GM23338 (cell line): ENCODE results near the gene RHEX. TPM values are rescaled to one million over a fixed set of nuclear protein-coding genes. Genes with fewer than 3 reads are reported as not detected.

ENCODE experiments used
- ATAC-seq: fragments of 200-7000 bp; cut with Tn5 transposase; 3 replicates; pipeline ENCODE4 v1.9.1; 2020
- DNase-seq: peaks from one replicate; pipeline ENCODE4 v3.0.0-alpha.2; 2015; ENCODE audit warnings: low spot score
- H2AFZ ChIP-seq: fragments of 200-600 bp; sonication (generic); 2 replicates; pipeline ENCODE4 v1.8.0; 2016; ENCODE audit warnings: antibody characterized with exemption, mild to moderate bottlenecking, moderate library complexity
- H3F3A ChIP-seq: fragments of 200-600 bp; sonication (generic); replicated peaks from 2 replicates; pipeline ENCODE4 v1.8.0; 2017; ENCODE audit warnings: antibody characterized with exemption, mixed run types, low read depth
- H3K27ac ChIP-seq: fragments of 200-600 bp; sonication (generic); 2 replicates; pipeline ENCODE4 v1.6.1; 2016; ENCODE audit warnings: low read depth
- H3K27me3 ChIP-seq: fragments of 200-600 bp; sonication (generic); 2 replicates; pipeline ENCODE4 v1.8.0; 2016; ENCODE audit warnings: mild to moderate bottlenecking, mixed run types, moderate library complexity; ENCODE audit not compliant: insufficient read depth
- H3K36me3 ChIP-seq: fragments of 200-600 bp; sonication (generic); 2 replicates; pipeline ENCODE4 v1.8.0; 2016; ENCODE audit warnings: mild to moderate bottlenecking; ENCODE audit not compliant: insufficient read depth
- H3K4me1 ChIP-seq: fragments of 200-600 bp; sonication (generic); 2 replicates; pipeline ENCODE4 v1.8.0; 2016; ENCODE audit warnings: mild to moderate bottlenecking, moderate library complexity; ENCODE audit not compliant: insufficient read depth
- H3K4me2 ChIP-seq: fragments of 200-600 bp; sonication (generic); 2 replicates; pipeline ENCODE4 v1.7.1; 2017; ENCODE audit warnings: mixed run types
- H3K4me3 ChIP-seq: fragments of 200-600 bp; sonication (generic); 2 replicates; pipeline ENCODE4 v1.6.1; 2016; ENCODE audit warnings: mixed run types
- H3K79me2 ChIP-seq: fragments of 200-600 bp; sonication (generic); replicated peaks from 2 replicates; pipeline ENCODE4 v1.8.0; 2017; ENCODE audit warnings: mild to moderate bottlenecking; ENCODE audit not compliant: insufficient read depth
- H3K9me2 ChIP-seq: fragments of 200-600 bp; sonication (generic); 2 replicates; pipeline ENCODE4 v1.8.0; 2017; ENCODE audit not compliant: insufficient read depth
- H4K20me1 ChIP-seq: fragments of 200-600 bp; sonication (generic); replicated peaks from 2 replicates; pipeline ENCODE4 v1.8.0; 2017; ENCODE audit warnings: mild to moderate bottlenecking; ENCODE audit not compliant: insufficient read depth
- H3K27ac Mint-ChIP-seq: 2 replicates; pipeline ENCODE4 v1.8.0; 2020; ENCODE audit warnings: inconsistent platforms, mild to moderate bottlenecking, moderate library complexity, mixed read lengths
- H3K27me3 Mint-ChIP-seq: 3 replicates; pipeline ENCODE4 v1.8.0; 2022; ENCODE audit warnings: low read depth, mild to moderate bottlenecking, moderate library complexity, mixed read lengths, inconsistent platforms; ENCODE audit not compliant: insufficient read depth, poor library complexity
- H3K36me3 Mint-ChIP-seq: 3 replicates; pipeline ENCODE4 v1.8.0; 2021; ENCODE audit warnings: low read depth, mild to moderate bottlenecking, inconsistent platforms, moderate library complexity, mixed read lengths
- H3K4me1 Mint-ChIP-seq: 3 replicates; pipeline ENCODE4 v1.8.0; 2020; ENCODE audit warnings: mild to moderate bottlenecking, inconsistent platforms, mixed read lengths
- H3K4me3 Mint-ChIP-seq: 3 replicates; pipeline ENCODE4 v1.8.0; 2021; ENCODE audit warnings: moderate library complexity, mild to moderate bottlenecking, inconsistent platforms, mixed read lengths
- H3K9me3 Mint-ChIP-seq: 3 replicates; pipeline ENCODE4 v1.8.0; 2020; ENCODE audit warnings: moderate library complexity, mild to moderate bottlenecking, inconsistent platforms, mixed read lengths
- CREB1 ChIP-seq: fragments of 250-450 bp; sonication (Bioruptor Pico); IDR thresholded peaks from 2 replicates; pipeline ENCODE4 v1.5.0; 2020; ENCODE audit warnings: low read depth, mild to moderate bottlenecking, moderate library complexity
- EZH2 ChIP-seq: fragments of 200-600 bp; sonication (generic); IDR thresholded peaks from one replicate; pipeline ENCODE4 v1.8.0; 2017; ENCODE audit warnings: antibody characterized with exemption, mild to moderate bottlenecking, low read depth; ENCODE audit not compliant: unreplicated experiment
- EZH2phosphoT487 ChIP-seq: fragments of 200-600 bp; sonication (generic); IDR thresholded peaks from one replicate; pipeline ENCODE4 v1.8.1; 2018; ENCODE audit warnings: antibody characterized with exemption; ENCODE audit not compliant: unreplicated experiment
- JUNB ChIP-seq: IDR thresholded peaks from one replicate; pipeline ENCODE4 v1.6.1; 2016; ENCODE audit warnings: antibody characterized with exemption; ENCODE audit not compliant: unreplicated experiment
- NANOG ChIP-seq: IDR thresholded peaks from 2 replicates; pipeline ENCODE4 v1.6.1; 2016; ENCODE audit warnings: antibody characterized with exemption, borderline replicate concordance
- POLR2AphosphoS5 ChIP-seq: IDR thresholded peaks from 2 replicates; pipeline ENCODE4 v1.6.1; 2016; ENCODE audit warnings: antibody characterized with exemption, low read depth
- REST ChIP-seq: IDR thresholded peaks from one replicate; pipeline ENCODE4 v1.6.1; 2018; ENCODE audit warnings: antibody characterized with exemption; ENCODE audit not compliant: unreplicated experiment
- STAT1 ChIP-seq: IDR thresholded peaks from one replicate; pipeline ENCODE4 v1.6.1; 2016; ENCODE audit warnings: antibody characterized with exemption; ENCODE audit not compliant: unreplicated experiment
- ZNF114 ChIP-seq: fragments of 250-450 bp; sonication (Bioruptor Pico); IDR thresholded peaks from 2 replicates; pipeline ENCODE4 v1.5.0; 2020; ENCODE audit warnings: mild to moderate bottlenecking, moderate library complexity
- ZNF331 ChIP-seq: fragments of 250-450 bp; sonication (Bioruptor Pico); IDR thresholded peaks from 2 replicates; pipeline ENCODE4 v1.5.0; 2020; ENCODE audit warnings: low read depth, mild to moderate bottlenecking, moderate library complexity
- ZNF462 ChIP-seq: fragments of 250-450 bp; sonication (Bioruptor Pico); IDR thresholded peaks from 2 replicates; pipeline ENCODE4 v1.5.0; 2020; ENCODE audit warnings: mild to moderate bottlenecking, moderate library complexity
- polyA plus RNA-seq: library from polyadenylated mRNA; unstranded; fragments of >200 nt; fragmentation: Nextera tagmentation; extraction: Ambion mirVana; gene quantifications from 2 replicates; pipeline ENCODE4 v1.2.1, GENCODE V29; 2016
- total RNA-seq: library from RNA; depleted of rRNA; stranded (reverse); fragments of >200 nt; shearing (Covaris generic); gene quantifications from 2 replicates; pipeline ENCODE4 v1.2.3, GENCODE V29; 2014
- TF ChIP-seq, protein P1 (sequence below): IDR thresholded peaks from 2 replicates; pipeline ENCODE4 v1.6.1; 2016; ENCODE audit warnings: antibody characterized with exemption
- TF ChIP-seq, protein P2 (sequence below), 2 experiments: fragments of 200-600 bp in 1 of 2; sonication (generic) in 1 of 2; conservative IDR thresholded peaks; 2 replicates each; pipeline versions ENCODE4 v1.5.1 to v1.6.1; 2016 to 2017; ENCODE audit warnings: antibody characterized with exemption in 2 of 2, low read depth in 2 of 2, mild to moderate bottlenecking in 2 of 2, moderate library complexity in 1 of 2

Gene RHEX
- total and polyA plus RNA-seq, 2 experiments from 2014 or later = not detected

- Histone ChIP-seq H4K20me1 (no peaks in the 10 kb centered on the region), H3K4me2 (no peak overlapping the region), H3K79me2 (no peaks in the 10 kb centered on the region), H2AFZ (no peak overlapping the region), H3K27me3 (peaks cover 12% of the 10 kb centered on the region), H3F3A (no peaks in the 10 kb centered on the region; the same call in 1 of the 2 replicates), H3K4me1 (peaks cover 3% of the 10 kb centered on the region; the same call in 1 of the 2 replicates), H3K36me3 (no peaks in the 10 kb centered on the region), H3K27ac (no peak overlapping the region), H3K9me2 (no peaks in the 10 kb centered on the region), H3K4me3 (no peak overlapping the region)
- no peak for TF ChIP-seq NANOG
- no peak for TF ChIP-seq REST
- TF ChIP-seq JUNB = no peak
- TF ChIP-seq ZNF462 (CRISPR knock-in tag) = no peak
- no peak for TF ChIP-seq STAT1
- TF ChIP-seq ZNF331 (CRISPR knock-in tag) = no peak
- TF ChIP-seq ZNF114 (CRISPR knock-in tag) = no peak
- no peak for TF ChIP-seq POLR2AphosphoS5
- TF ChIP-seq, protein P1, sequence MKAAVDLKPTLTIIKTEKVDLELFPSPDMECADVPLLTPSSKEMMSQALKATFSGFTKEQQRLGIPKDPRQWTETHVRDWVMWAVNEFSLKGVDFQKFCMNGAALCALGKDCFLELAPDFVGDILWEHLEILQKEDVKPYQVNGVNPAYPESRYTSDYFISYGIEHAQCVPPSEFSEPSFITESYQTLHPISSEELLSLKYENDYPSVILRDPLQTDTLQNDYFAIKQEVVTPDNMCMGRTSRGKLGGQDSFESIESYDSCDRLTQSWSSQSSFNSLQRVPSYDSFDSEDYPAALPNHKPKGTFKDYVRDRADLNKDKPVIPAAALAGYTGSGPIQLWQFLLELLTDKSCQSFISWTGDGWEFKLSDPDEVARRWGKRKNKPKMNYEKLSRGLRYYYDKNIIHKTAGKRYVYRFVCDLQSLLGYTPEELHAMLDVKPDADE = no peak
- TF ChIP-seq EZH2phosphoT487 = no peak
- TF ChIP-seq, protein P2, sequence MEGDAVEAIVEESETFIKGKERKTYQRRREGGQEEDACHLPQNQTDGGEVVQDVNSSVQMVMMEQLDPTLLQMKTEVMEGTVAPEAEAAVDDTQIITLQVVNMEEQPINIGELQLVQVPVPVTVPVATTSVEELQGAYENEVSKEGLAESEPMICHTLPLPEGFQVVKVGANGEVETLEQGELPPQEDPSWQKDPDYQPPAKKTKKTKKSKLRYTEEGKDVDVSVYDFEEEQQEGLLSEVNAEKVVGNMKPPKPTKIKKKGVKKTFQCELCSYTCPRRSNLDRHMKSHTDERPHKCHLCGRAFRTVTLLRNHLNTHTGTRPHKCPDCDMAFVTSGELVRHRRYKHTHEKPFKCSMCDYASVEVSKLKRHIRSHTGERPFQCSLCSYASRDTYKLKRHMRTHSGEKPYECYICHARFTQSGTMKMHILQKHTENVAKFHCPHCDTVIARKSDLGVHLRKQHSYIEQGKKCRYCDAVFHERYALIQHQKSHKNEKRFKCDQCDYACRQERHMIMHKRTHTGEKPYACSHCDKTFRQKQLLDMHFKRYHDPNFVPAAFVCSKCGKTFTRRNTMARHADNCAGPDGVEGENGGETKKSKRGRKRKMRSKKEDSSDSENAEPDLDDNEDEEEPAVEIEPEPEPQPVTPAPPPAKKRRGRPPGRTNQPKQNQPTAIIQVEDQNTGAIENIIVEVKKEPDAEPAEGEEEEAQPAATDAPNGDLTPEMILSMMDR (conservative IDR thresholded peaks at IDR 0.05; ENCODE audit: low read depth in 2 of 2) = no peak
- TF ChIP-seq CREB1 = no peak
- TF ChIP-seq EZH2 = no peak
- Mint-ChIP-seq H3K4me1 (peaks cover 5% of the 10 kb centered on the region; the same call in 2 of the 3 replicates), H3K27ac (no peak overlapping the region), H3K9me3 (no peaks in the 10 kb centered on the region; the same call in 2 of the 3 replicates), H3K27me3 (peaks cover 16% of the 10 kb centered on the region), H3K4me3 (no peak overlapping the region), H3K36me3 (no peaks in the 10 kb centered on the region)
- no peak for ATAC-seq
- DNase-seq = no peak
Measured at GRCh38 chr1:206112600-206113301, 59.8 kb downstream of the RHEX start.
